GM12864 (cell line): ENCODE measurements around the gene PRR15.

Source experiments
- DNase-seq: peaks from one replicate; pipeline ENCODE4 v3.0.0-alpha.2; 2011; ENCODE audit warnings: low read depth
- H3K4me3 ChIP-seq: 2 replicates; pipeline ENCODE4 v1.5.1; 2011; ENCODE audit warnings: mild to moderate bottlenecking, low read depth, low read length, control low read depth
- TF ChIP-seq, protein P1 (sequence below): IDR thresholded peaks from 2 replicates; pipeline ENCODE4 v1.5.1; 2011; ENCODE audit warnings: low read depth, mild to moderate bottlenecking, moderate library complexity, low read length, control low read depth, inconsistent platforms; ENCODE audit errors: missing control alignments

The PRR15 gene

DNA sequence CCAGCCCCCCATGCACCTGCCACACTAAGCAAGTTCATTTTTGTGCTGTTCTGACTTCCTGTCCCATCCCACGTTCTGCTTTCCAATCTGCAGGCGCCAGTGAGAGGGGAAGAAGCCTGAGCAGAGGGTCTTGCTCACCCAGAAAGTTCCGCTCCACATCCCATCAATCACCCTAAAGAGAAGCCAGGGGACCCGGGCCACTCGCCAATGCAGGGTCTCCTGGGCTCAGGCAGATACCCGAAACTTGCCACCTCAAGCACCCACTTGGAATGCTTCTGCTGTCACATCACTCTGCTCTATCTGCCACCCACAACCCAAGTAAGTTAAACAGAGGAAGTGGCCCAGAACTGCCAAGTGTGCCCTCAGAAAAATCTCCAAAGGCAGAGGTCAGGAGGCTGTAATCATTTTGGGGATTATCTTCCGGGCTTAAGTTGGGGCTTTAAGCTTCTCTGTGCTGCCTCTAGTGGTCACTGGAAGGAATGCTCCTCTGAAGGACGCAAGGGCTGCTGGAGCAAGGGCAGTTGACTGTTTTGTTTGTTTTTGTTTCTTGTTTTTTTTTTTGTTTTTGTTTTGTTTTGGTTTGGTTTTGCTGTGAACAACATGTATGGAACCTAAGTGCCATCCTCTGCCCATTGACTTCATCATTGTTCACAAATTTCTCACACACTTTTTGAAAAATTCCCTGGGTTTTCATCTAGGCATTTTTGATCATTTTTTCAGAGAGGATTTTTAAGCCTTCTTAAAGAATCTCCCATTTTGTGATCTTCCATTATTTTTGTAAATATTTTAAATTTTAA, 25.5 kb downstream of the PRR15 start:
- TF ChIP-seq, protein P1, sequence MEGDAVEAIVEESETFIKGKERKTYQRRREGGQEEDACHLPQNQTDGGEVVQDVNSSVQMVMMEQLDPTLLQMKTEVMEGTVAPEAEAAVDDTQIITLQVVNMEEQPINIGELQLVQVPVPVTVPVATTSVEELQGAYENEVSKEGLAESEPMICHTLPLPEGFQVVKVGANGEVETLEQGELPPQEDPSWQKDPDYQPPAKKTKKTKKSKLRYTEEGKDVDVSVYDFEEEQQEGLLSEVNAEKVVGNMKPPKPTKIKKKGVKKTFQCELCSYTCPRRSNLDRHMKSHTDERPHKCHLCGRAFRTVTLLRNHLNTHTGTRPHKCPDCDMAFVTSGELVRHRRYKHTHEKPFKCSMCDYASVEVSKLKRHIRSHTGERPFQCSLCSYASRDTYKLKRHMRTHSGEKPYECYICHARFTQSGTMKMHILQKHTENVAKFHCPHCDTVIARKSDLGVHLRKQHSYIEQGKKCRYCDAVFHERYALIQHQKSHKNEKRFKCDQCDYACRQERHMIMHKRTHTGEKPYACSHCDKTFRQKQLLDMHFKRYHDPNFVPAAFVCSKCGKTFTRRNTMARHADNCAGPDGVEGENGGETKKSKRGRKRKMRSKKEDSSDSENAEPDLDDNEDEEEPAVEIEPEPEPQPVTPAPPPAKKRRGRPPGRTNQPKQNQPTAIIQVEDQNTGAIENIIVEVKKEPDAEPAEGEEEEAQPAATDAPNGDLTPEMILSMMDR, result peak; percentile 98
- no peak overlapping the region; the same call in 1 of the 2 replicates for H3K4me3 ChIP-seq
- DNase-seq, result no peak

- no peak overlapping the region for H3K4me3 ChIP-seq
- no peak for DNase-seq
- TF ChIP-seq, protein P1, result no peak
Measured at GRCh38 chr7:29592866-29593265, 29.2 kb downstream of the PRR15 start.

DNA sequence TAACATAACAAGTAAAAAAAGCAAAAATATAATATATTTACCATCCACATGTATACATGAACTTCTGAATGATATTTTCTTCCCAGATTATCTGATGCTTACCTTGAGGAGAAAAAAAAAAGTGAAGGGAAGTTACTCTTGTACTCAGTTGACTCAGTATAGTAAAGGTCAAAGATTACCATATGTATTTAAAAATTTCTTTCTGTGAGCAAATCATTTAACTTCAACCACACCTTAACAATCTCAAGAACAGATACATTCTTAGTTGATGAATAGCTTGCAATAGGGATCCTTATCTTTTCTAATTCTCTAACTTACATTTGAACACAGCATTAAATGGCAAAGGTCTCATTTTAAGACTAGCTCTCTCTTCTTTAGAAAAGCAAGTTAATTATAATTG, 29.8 kb downstream of the PRR15 start:
- TF ChIP-seq, protein P1, result no peak
- H3K4me3 ChIP-seq, result no peak overlapping the region
- no peak for DNase-seq

DNA sequence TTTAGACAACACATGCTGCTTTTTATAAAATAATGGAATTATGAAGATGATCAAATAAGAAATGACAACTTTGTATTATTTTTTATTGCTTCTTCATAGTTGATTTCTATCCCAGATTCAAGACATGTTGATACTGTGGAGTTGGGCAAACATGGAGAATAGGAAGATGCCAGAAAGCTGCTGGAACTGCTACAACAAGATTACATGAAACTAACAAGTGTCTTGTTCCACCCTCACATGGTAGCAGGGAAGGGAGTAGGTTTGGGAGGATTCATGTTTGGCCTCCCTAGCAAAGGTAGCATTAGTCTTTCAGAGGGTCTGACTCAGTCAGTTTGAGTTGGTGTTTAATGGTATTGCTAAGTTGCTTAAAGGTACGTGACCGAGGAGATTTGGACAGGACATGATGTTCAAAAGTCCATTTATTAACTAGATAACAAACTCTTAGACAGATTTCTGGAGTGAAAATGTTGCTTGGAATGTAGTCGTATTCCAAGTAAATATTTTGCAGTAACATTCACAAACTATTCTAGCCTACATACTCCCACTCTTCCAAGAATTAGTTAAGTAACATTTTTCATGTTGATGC, 33.1 kb downstream of the PRR15 start:
- H3K4me3 ChIP-seq, result no peak overlapping the region
- TF ChIP-seq, protein P1, result no peak
- DNase-seq, result no peak

GRCh38 chr7:29597266-29597665, 33.6 kb downstream of the PRR15 start:
- H3K4me3 ChIP-seq, result no peak overlapping the region
- no peak for DNase-seq
- TF ChIP-seq, protein P1, result no peak

DNA sequence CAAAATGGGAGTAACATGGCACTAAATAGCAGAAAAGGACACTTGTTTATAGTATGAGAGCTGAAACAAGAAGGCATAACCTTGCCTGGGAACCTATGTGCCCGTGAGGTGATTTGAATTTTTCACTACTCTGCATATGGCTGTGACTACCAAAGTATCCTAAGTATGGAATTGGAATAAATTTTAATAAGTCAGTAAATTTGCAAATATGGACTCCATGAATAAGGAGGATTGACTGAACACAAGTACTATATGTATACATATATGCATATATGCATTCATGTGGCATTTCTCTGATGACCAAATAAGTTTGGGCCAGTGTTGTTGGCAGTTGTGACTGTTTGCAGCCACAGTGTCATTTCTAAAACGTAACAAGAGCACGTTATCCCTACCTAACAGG, 34.5 kb downstream of the PRR15 start:
- DNase-seq, result no peak
- TF ChIP-seq, protein P1, result no peak
- H3K4me3 ChIP-seq, result no peak overlapping the region
